HEK293T (cell line): ENCODE data around the gene NEK9.

Experiments
- ARNT ChIP-seq: fragments of 450-650 bp; IDR thresholded peaks from 2 replicates; pipeline ENCODE4 v1.6.1; 2017; ENCODE audit warnings: mild to moderate bottlenecking
- BHLHE40 ChIP-seq: fragments of 450-650 bp; IDR thresholded peaks from 2 replicates; pipeline ENCODE4 v1.6.1; 2016; ENCODE audit warnings: mild to moderate bottlenecking, moderate library complexity, borderline replicate concordance
- ELF4 ChIP-seq: fragments of 450-650 bp; IDR thresholded peaks from 2 replicates; pipeline ENCODE4 v1.6.1; 2017; ENCODE audit warnings: antibody characterized with exemption
- FOXA1 ChIP-seq: fragments of 450-650 bp; IDR thresholded peaks from 2 replicates; pipeline ENCODE4 v1.6.1; 2016; ENCODE audit warnings: mild to moderate bottlenecking
- FOXK2 ChIP-seq: fragments of 450-650 bp; IDR thresholded peaks from 2 replicates; pipeline ENCODE4 v1.6.1; 2016; ENCODE audit warnings: mild to moderate bottlenecking
- FOXM1 ChIP-seq: fragments of 450-650 bp; IDR thresholded peaks from 2 replicates; pipeline ENCODE4 v1.6.1; 2017; ENCODE audit warnings: mild to moderate bottlenecking, borderline replicate concordance
- L3MBTL2 ChIP-seq: fragments of 450-650 bp; conservative IDR thresholded peaks from 2 replicates; pipeline ENCODE4 v1.6.1; 2016; ENCODE audit warnings: mild to moderate bottlenecking
- NFRKB ChIP-seq: fragments of 450-650 bp; IDR thresholded peaks from 2 replicates; pipeline ENCODE4 v1.6.1; 2016; ENCODE audit warnings: mild to moderate bottlenecking, moderate library complexity
- SP1 ChIP-seq: fragments of 450-650 bp; IDR thresholded peaks from 2 replicates; pipeline ENCODE4 v1.6.1; 2017
- SUZ12 ChIP-seq: fragments of 450-650 bp; IDR thresholded peaks from 2 replicates; pipeline ENCODE4 v1.6.1; 2016; ENCODE audit warnings: mild to moderate bottlenecking
- ZNF384 ChIP-seq: fragments of 450-650 bp; IDR thresholded peaks from 2 replicates; pipeline ENCODE4 v1.6.1; 2016
- TF ChIP-seq, protein P1 (sequence below): fragments of 450-650 bp; IDR thresholded peaks from 2 replicates; pipeline ENCODE4 v1.6.1; 2016

DNA sequence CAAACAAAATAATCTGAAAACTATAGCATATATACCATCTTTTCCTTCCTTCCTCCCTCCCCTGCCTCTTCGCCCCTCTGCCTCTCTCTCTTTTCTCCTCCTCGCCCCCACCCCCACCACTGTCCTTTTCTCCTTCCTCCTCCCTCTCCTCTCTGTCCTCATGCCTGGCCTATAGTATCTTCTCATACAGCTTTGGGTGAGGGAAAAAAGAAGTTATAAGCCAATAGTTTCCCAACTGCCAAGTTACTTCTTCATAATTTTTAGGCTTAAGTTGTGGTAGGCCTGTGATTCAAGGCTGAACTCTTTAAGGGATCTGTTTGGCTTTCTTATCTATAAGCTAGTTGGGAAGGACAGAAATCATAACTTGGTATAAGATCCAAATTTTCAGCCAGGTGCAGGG, 40.5 kb upstream of the NEK9 start:
- TF ChIP-seq SP1, result no peak
- no peak for TF ChIP-seq SUZ12
- no peak for TF ChIP-seq FOXM1
- no peak for TF ChIP-seq BHLHE40
- TF ChIP-seq FOXK2, result no peak
- TF ChIP-seq NFRKB, result no peak
- no peak for TF ChIP-seq FOXA1
- TF ChIP-seq L3MBTL2, result no peak
- TF ChIP-seq, protein P1, sequence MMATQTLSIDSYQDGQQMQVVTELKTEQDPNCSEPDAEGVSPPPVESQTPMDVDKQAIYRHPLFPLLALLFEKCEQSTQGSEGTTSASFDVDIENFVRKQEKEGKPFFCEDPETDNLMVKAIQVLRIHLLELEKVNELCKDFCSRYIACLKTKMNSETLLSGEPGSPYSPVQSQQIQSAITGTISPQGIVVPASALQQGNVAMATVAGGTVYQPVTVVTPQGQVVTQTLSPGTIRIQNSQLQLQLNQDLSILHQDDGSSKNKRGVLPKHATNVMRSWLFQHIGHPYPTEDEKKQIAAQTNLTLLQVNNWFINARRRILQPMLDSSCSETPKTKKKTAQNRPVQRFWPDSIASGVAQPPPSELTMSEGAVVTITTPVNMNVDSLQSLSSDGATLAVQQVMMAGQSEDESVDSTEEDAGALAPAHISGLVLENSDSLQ, result no peak
- no peak for TF ChIP-seq ELF4
- TF ChIP-seq ZNF384, result no peak
- no peak for TF ChIP-seq ARNT
